IPS-NIHi11 (cell line): Measurements from ENCODE around the gene CD86.
"Not testable (repeated sequence)": the region's sequence is repeated elsewhere in the genome, so short reads cannot be mapped to it uniquely, and the experiment has no call there.

Experiments used
- DNase-seq: peaks from one replicate; pipeline ENCODE4 v3.0.0; 2012; ENCODE audit warnings: mixed read lengths, low spot score

The CD86 gene

GRCh38 chr3:122055215-122055614 lies at the start of gene CD86:
CD86 (plus strand) TSS chr3:122055362; CDS start chr3:122055490, 128 bp downstream.
- no peak for DNase-seq

GRCh38 chr3:122006267-122006666 lies 48.9 kb upstream of the CD86 start:
- no peak for DNase-seq

GRCh38 chr3:122008166-122008565 lies 47.0 kb upstream of the CD86 start:
- DNase-seq, result no peak

GRCh38 chr3:122010506-122010905 lies 44.7 kb upstream of the CD86 start:
- DNase-seq, result no peak

- no peak for DNase-seq
Measured at GRCh38 chr3:122011396-122011795, 43.8 kb upstream of the CD86 start.

- DNase-seq, result no peak
Measured at GRCh38 chr3:122012821-122013220, 42.3 kb upstream of the CD86 start.

- DNase-seq, result no peak
Measured at GRCh38 chr3:122013448-122013925, 41.7 kb upstream of the CD86 start.

- no peak for DNase-seq
Measured at GRCh38 chr3:122014741-122015140, 40.4 kb upstream of the CD86 start.

GRCh38 chr3:122019493-122019892 lies 35.7 kb upstream of the CD86 start:
- DNase-seq, result no peak

GRCh38 chr3:122021037-122021436 lies 34.1 kb upstream of the CD86 start:
- DNase-seq, result no peak

- peak; percentile 84 for DNase-seq
Measured at GRCh38 chr3:122021811-122022401, 33.3 kb upstream of the CD86 start, which contains the start of gene ILDR1. ILDR1 (minus strand) TSS chr3:122022247; CDS start chr3:122022077, 170 bp downstream.

GRCh38 chr3:122023335-122023910 lies 31.7 kb upstream of the CD86 start:
- DNase-seq, result peak; percentile 29

GRCh38 chr3:122024800-122025199 lies 30.4 kb upstream of the CD86 start:
- no peak for DNase-seq

- DNase-seq, result no peak
Measured at GRCh38 chr3:122025296-122025695, 29.9 kb upstream of the CD86 start.

- DNase-seq, result no peak
Measured at GRCh38 chr3:122030381-122031122, 24.6 kb upstream of the CD86 start.

GRCh38 chr3:122031123-122031468 lies 24.1 kb upstream of the CD86 start:
- no peak for DNase-seq

GRCh38 chr3:122032531-122032930 lies 22.6 kb upstream of the CD86 start:
- no peak for DNase-seq

- no peak for DNase-seq
Measured at GRCh38 chr3:122033023-122033422, 22.1 kb upstream of the CD86 start.

GRCh38 chr3:122047296-122047695 lies 7.9 kb upstream of the CD86 start:
- DNase-seq, result not testable (repeated sequence)

- not testable (repeated sequence) for DNase-seq
Measured at GRCh38 chr3:122047773-122048172, 7.4 kb upstream of the CD86 start.

- no peak for DNase-seq
Measured at GRCh38 chr3:122052968-122053367, 2.2 kb upstream of the CD86 start.

- no peak for DNase-seq
Measured at GRCh38 chr3:122057671-122058070, 2.5 kb downstream of the CD86 start.

GRCh38 chr3:122058294-122058693 lies 3.1 kb downstream of the CD86 start:
- DNase-seq, result no peak
